ENCODE results near the gene C1orf122.
"Not testable (repeated sequence)": the region's sequence is repeated elsewhere in the genome, so short reads cannot be mapped to it uniquely, and the experiment has no call there.

C1orf122 gene

DNA sequence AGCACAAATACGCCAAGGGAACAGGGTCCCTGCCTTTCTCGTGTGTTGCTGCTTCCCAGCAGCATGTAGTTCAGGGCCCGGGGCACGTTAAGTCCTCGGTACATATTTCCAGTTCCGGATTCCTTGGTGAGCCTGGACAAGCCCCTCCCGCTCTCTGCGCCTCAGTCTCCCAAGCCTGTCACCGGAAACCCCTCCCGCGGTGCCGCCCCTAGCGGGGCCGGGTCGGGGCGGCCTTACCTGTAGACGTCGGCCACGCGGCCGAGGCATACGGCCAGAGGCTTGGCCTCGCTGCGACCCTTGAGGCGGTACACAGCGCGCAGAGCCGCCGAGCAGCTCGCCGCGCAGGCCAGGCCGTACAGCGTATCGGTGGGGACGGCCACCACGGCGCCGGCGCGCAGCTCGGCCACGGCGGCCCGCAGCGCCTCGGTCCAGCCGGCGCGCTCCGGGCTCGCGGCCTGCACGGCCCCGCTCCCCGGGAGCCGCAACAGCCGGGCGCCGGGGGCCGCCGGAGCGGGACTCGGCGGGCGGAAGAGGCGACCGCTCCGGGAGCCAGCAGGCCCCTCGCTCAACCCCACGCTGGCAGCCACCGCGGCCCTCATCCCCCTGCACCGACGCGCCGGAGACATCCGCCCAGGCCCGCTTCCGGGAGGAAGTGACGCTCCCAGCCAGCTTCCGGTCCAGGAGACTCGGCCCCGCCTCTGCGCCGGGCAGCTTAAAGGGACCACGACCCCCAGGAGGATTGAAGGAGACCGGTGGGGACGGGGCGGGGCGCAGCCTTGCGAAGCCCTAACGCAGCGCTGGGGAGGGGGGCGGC lies at the start of gene C1orf122, which contains the start of gene YRDC:
TSS of gene C1orf122 (plus strand) at position 236 of the 814 bp plus-strand sequence. CDS start 615 bp downstream, outside the sequence.
TSS of gene YRDC (minus strand) at position 654 of the 814 bp plus-strand sequence. CDS start at position 626, 28 bp downstream.
- peak; percentile 81 to 83 for DNase-seq (ENCODE audit: low read depth in 2 of 2)

GRCh38 chr1:37759451-37759850 lies 48.1 kb upstream of the C1orf122 start:
- no peak for DNase-seq (ENCODE audit: low read depth in 2 of 2)

DNA sequence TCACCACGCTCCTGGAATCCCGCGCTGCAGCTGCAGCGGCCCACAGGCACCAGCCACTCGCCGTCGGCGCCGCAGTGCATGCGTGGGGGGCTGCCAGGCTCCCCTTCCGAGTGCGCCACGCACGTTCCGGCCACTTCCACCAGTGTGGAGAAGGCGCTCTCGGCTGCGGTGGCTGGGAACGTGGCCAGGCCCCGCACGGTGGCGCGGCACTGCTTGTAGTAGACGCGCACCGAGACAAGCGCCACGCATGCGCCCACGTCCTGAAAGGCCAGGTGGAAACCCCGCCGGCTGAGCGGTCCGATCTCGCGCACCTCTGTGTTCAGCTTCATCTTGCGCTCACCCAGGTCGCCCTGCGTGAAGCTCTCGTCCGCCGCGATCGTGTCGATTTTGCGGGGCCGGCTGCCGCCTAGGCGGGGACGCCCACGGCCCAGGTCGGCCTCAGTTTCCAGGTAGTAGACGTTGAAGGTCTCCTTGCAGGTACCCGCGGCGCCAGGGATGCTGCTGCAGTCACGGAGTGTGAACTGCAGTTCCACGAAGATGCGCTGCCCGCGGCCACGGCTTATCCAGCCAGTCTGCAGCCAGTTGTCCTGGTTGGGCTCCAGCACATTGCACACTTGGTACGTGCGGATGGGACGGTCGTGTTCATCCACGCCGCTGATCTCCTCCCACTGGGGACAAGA lies 46.0 kb upstream of the C1orf122 start:
- DNase-seq (ENCODE audit: low read depth in 2 of 2): no peak

GRCh38 chr1:37762516-37762915 lies 45.1 kb upstream of the C1orf122 start:
- DNase-seq (ENCODE audit: low read depth in 2 of 2): no peak

- no peak for DNase-seq (ENCODE audit: low read depth in 2 of 2)
These were observed 43.7 kb upstream of the C1orf122 start for GRCh38 chr1:37763791-37764413.

GRCh38 chr1:37764414-37764825 lies 43.2 kb upstream of the C1orf122 start:
- no peak for DNase-seq (ENCODE audit: low read depth in 2 of 2)

GRCh38 chr1:37764888-37765441 lies 42.6 kb upstream of the C1orf122 start, which contains the start of gene EPHA10:
EPHA10 (minus strand) TSS chr1:37765120; CDS start chr1:37765066, 54 bp downstream.
- no peak for DNase-seq (ENCODE audit: low read depth in 2 of 2)

DNA sequence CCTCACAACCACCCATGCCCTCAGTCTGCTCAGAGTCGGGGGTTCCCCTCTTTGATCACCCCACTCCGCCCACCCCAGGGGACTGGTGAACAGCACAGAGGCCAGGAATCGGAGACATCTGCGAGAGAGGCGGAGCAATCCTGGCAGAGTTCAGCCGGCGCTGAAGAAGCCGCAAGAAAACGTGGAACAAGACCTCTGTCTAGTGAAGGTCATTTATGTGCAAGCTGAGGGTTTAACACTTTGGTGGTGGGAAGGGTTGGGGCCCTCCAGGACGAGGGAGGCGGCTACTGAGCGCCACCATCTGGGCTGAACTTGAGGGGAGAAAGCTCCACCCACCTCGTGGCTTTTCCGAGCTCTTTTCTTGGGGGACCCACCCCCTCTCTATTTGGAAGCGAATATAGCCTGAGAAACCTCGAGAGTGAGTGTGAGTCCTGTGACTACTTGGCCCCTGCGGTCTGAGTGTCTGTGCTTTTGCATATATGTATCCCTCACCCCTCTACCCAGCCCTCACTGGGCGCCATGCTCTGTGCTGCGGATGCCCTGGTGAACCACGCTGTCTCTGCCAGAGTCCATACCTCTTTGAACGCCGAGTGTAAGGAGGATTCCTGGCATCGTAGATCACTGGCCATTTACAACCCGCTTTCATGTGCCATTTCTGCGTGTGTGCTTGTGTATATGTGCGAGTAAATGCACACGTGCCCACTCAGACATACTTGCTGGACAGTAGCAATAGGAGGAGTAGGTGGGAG lies 41.5 kb upstream of the C1orf122 start:
- DNase-seq (ENCODE audit: low read depth in 2 of 2): no peak

GRCh38 chr1:37767488-37767887 lies 40.1 kb upstream of the C1orf122 start:
- DNase-seq (ENCODE audit: low read depth in 2 of 2): no peak

GRCh38 chr1:37771440-37771839 lies 36.1 kb upstream of the C1orf122 start:
- not testable (repeated sequence) for DNase-seq (ENCODE audit: low read depth in 2 of 2)

GRCh38 chr1:37776946-37777516 lies 30.6 kb upstream of the C1orf122 start:
- DNase-seq (ENCODE audit: low read depth in 2 of 2): no peak

- no peak for DNase-seq (ENCODE audit: low read depth in 2 of 2)
These were observed 28.9 kb upstream of the C1orf122 start for GRCh38 chr1:37778654-37779053.

- DNase-seq (ENCODE audit: low read depth in 2 of 2): no peak
These were observed 25.1 kb upstream of the C1orf122 start for GRCh38 chr1:37782491-37782890.

DNA sequence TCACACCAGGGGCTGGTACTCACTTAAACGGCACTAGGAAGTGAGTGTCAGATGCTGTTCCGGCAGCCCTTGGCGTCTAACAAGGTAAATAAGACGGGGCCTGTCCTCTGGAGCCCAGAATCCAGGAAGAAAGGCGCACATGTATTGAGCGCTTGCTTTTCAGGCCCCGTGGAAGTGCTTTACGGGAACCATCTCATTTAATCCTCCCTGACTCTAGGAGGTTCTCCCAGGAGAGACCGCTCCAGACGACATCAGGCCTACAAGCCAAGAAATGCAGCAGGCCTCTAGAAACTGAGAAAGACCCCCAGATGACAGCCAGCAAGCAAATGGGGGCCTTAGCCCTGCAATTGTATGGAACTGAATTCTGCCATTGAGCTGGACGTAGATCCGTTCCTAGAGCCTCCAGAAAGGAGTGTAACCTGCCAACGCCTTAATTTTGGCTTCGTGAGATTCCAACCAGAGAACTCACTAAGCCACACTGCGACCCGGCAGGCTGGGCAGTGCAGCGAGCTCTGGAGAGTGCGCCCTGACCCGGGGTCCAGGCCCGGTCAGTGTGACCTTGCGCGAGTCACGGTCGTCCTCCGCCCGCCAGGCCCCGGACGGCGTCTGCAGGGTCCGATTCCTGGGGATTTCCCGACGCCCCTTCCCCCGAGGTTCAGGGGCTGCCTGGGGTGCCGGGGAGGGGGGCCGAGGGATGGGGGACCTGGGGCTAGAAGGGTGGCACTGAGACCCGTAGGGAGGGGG lies 14.5 kb upstream of the C1orf122 start:
- no peak for DNase-seq (ENCODE audit: low read depth in 2 of 2)

- DNase-seq (ENCODE audit: low read depth in 2 of 2): no peak
These were observed 13.7 kb upstream of the C1orf122 start, which contains the start of gene MANEAL for GRCh38 chr1:37793773-37794371. MANEAL (plus strand) TSS chr1:37793847; CDS start chr1:37794183, 336 bp downstream.

GRCh38 chr1:37794372-37795339 lies 12.9 kb upstream of the C1orf122 start:
- no peak for DNase-seq (ENCODE audit: low read depth in 2 of 2)

GRCh38 chr1:37795340-37796125 lies 12.1 kb upstream of the C1orf122 start:
- DNase-seq (ENCODE audit: low read depth in 2 of 2): no peak
